ENCODE data around the gene LIN54. TPM values are rescaled to one million over a fixed set of nuclear protein-coding genes. Genes with fewer than 3 reads are reported as not detected.
A peak's percentile ranks its signal among the peaks of the same experiment; 100 is the strongest.

Gene LIN54
- total and polyA plus RNA-seq, 4 donors = 2.0 to 17.1 (median 5.2) TPM

- Histone ChIP-seq H3K4me1 (ENCODE audit: control insufficient read depth in 4 of 4, insufficient read depth in 4 of 4, low read length in 3 of 4) (peaks cover 0 to 4% (median 0%) of the 10 kb centered on the region in 4 donors), H3K27ac (ENCODE audit: low read depth in 1 of 2, low read length in 2 of 2) (no peak overlapping the region), H3K27me3 (ENCODE audit: control insufficient read depth in 4 of 4, insufficient read depth in 4 of 4, low read length in 3 of 4) (no peaks in the 10 kb centered on the region), H3K36me3 (ENCODE audit: control insufficient read depth in 4 of 4, insufficient read depth in 3 of 4, low read depth in 1 of 4, low read length in 3 of 4) (no peaks in the 10 kb centered on the region), H3K9me3 (ENCODE audit: control insufficient read depth in 4 of 4, low read length in 3 of 4) (no peaks in the 10 kb centered on the region), H3K9ac (ENCODE audit: low read depth in 1 of 2, low read length in 2 of 2) (no peak overlapping the region), H3K4me3 (ENCODE audit: low read depth in 1 of 3, low read length in 3 of 3) (no peak overlapping the region)
- DNase-seq (ENCODE audit: low spot score) = no peak
- WGBS = 72% methylated on average over 4 of the region's 4 CpGs
- TF ChIP-seq RXRA (IDR thresholded peaks at IDR 0.05) (no peak), HNF4G (IDR thresholded peaks at IDR 0.05) (no peak), FOXA1 (IDR thresholded peaks at IDR 0.05) (no peak), HNF4A (conservative IDR thresholded peaks at IDR 0.05) (peak; percentile 18 to 61), EGR1 (IDR thresholded peaks at IDR 0.05; ENCODE audit: low read depth in 2 of 2) (no peak), FOXA2 (IDR thresholded peaks at IDR 0.05) (no peak), GABPA (IDR thresholded peaks at IDR 0.05 in 1 of 2, conservative IDR thresholded peaks at IDR 0.05 in 1 of 2) (no peak), TAF1 (conservative IDR thresholded peaks at IDR 0.05) (no peak)
Measured at GRCh38 chr4:82994834-82995233, 15.8 kb downstream of the LIN54 start.

DNA sequence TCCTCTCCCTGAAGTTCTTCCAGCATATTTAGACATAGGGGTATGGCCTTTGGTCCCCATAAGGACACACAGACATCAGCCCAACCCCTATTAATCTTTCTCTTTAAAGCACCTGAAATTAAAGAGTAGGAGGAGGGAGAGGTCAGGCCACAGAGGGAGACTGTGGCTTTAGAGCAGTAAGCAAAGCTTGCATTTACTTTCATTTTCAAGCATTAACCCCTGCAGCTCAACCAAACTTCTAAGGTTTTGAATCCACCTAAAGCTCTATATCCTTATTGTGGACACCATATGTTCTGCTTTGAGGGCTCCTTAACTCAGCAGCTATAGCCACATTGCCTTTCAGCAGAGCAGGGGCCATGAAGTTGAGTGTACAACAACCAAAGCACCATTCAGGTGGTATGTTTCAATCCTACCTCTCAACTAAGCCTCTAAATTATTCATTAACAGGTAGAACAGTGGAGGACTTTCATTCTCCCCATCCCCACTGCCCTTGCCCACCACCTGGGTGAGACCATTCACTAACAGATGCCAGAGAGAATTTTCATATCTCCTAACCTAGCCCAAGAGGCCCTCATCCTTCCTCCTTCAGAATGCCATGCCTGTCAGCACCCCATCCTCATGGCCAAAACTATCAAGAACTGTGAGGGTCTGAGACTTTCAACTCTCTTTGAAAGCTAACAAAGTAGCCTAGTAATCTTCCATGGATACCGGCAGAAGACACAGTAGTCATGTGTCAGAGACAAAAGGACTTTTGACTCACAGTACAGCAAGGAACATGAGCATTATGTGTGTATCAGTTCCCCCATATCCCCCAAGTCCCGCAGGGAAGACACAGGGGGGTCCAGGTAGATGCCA lies 20.8 kb downstream of the LIN54 start:
- H3K9ac ChIP-seq (ENCODE audit: low read depth in 1 of 2, low read length in 2 of 2) = no peak overlapping the region
- H3K4me3 ChIP-seq (ENCODE audit: low read depth in 1 of 3, low read length in 3 of 3) = no peak overlapping the region
- no peaks in the 10 kb centered on the region for H3K36me3 ChIP-seq (ENCODE audit: control insufficient read depth in 4 of 4, insufficient read depth in 3 of 4, low read depth in 1 of 4, low read length in 3 of 4)
- peak overlapping the region; percentile 21 to 31 for H3K27ac ChIP-seq (ENCODE audit: low read depth in 1 of 2, low read length in 2 of 2)
- DNase-seq (ENCODE audit: low spot score) = no peak
- TF ChIP-seq REST (IDR thresholded peaks at IDR 0.05) (no peak), RXRA (IDR thresholded peaks at IDR 0.05) (no peak), HNF4G (IDR thresholded peaks at IDR 0.05) (no peak), YY1 (IDR thresholded peaks at IDR 0.05) (no peak), EGR1 (IDR thresholded peaks at IDR 0.05; ENCODE audit: low read depth in 2 of 2) (no peak), FOXA2 (IDR thresholded peaks at IDR 0.05) (no peak), JUND (IDR thresholded peaks at IDR 0.05) (no peak), FOXA1 (IDR thresholded peaks at IDR 0.05) (no peak), RAD21 (IDR thresholded peaks at IDR 0.05) (no peak), TAF1 (conservative IDR thresholded peaks at IDR 0.05) (no peak), GABPA (IDR thresholded peaks at IDR 0.05 in 1 of 2, conservative IDR thresholded peaks at IDR 0.05 in 1 of 2) (no peak), SP1 (IDR thresholded peaks at IDR 0.05) (no peak), HNF4A (conservative IDR thresholded peaks at IDR 0.05) (no peak)
- TF ChIP-seq, protein P1, sequence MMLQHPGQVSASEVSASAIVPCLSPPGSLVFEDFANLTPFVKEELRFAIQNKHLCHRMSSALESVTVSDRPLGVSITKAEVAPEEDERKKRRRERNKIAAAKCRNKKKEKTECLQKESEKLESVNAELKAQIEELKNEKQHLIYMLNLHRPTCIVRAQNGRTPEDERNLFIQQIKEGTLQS (IDR thresholded peaks at IDR 0.05) = no peak
- no peaks in the 10 kb centered on the region for H3K9me3 ChIP-seq (ENCODE audit: control insufficient read depth in 4 of 4, low read length in 3 of 4)
- WGBS = 91% methylated on average over 2 of the region's 2 CpGs
- H3K27me3 ChIP-seq (ENCODE audit: control insufficient read depth in 4 of 4, insufficient read depth in 4 of 4, low read length in 3 of 4) = no peaks in the 10 kb centered on the region
- peaks cover 0 to 9% (median 4%) of the 10 kb centered on the region in 4 donors for H3K4me1 ChIP-seq (ENCODE audit: control insufficient read depth in 4 of 4, insufficient read depth in 4 of 4, low read length in 3 of 4)
